HAP-1 (cell line): ENCODE data around the gene DNM2.
"Not testable (repeated sequence)": the region's sequence is repeated elsewhere in the genome, so short reads cannot be mapped to it uniquely, and the experiment has no call there.

Experiments used
- DNase-seq, 2 experiments: peaks; one replicate each; pipeline ENCODE4 v3.0.0-alpha.2; 2016 to 2020; ENCODE audit warnings: low spot score in 2 of 2
- H3K27me3 ChIP-seq: fragments of 250-450 bp; sonication (Bioruptor Pico); 2 replicates; pipeline ENCODE4 v1.5.1; 2020; ENCODE audit warnings: low read depth, mild to moderate bottlenecking, moderate library complexity
- H3K36me3 ChIP-seq: fragments of 250-450 bp; sonication (Bioruptor Pico); replicated peaks from 2 replicates; pipeline ENCODE4 v1.5.1; 2020; ENCODE audit warnings: mild to moderate bottlenecking
- H3K4me1 ChIP-seq: fragments of 250-450 bp; sonication (Bioruptor Pico); 2 replicates; pipeline ENCODE4 v1.5.1; 2020; ENCODE audit warnings: mild to moderate bottlenecking
- H3K4me3 ChIP-seq: fragments of 250-450 bp; sonication (Bioruptor Pico); 2 replicates; pipeline ENCODE4 v1.5.1; 2020; ENCODE audit warnings: mild to moderate bottlenecking, moderate library complexity
- H3K9me3 ChIP-seq: fragments of 250-450 bp; sonication (Bioruptor Pico); 2 replicates; pipeline ENCODE4 v1.5.1; 2020; ENCODE audit warnings: mild to moderate bottlenecking, moderate library complexity
- in situ Hi-C: fragments of 300-500 bp; cut with MboI; formaldehyde crosslinking; loops from 3 replicates; pipeline ENCODE4 v1.14.3; 2020; ENCODE audit warnings: low sequenced_read_pairs, inconsistent platforms, mixed read lengths

Gene DNM2

GRCh38 chr19:10868872-10869547 is 151.1 kb downstream of the DNM2 start:
- in situ Hi-C loops: no loop called here
- no peak for DNase-seq
- Histone ChIP-seq H3K9me3 (no peaks in the 10 kb centered on the region), H3K4me1 (peaks cover 6% of the 10 kb centered on the region), H3K36me3 (no peaks in the 10 kb centered on the region; the same call in 1 of the 2 replicates), H3K4me3 (no peak overlapping the region), H3K27me3 (no peaks in the 10 kb centered on the region)

- H3K27me3 ChIP-seq, DNase-seq, in situ Hi-C loops, H3K36me3 ChIP-seq, H3K9me3 ChIP-seq, H3K4me1 ChIP-seq, H3K4me3 ChIP-seq: not testable (repeated sequence)
Measured at GRCh38 chr19:10869872-10870311, 152.0 kb downstream of the DNM2 start.

GRCh38 chr19:10870501-10870954 is 152.6 kb downstream of the DNM2 start:
- peaks cover 6% of the 10 kb centered on the region for H3K36me3 ChIP-seq
- in situ Hi-C loops: no loop called here
- DNase-seq: no peak
- no peaks in the 10 kb centered on the region for H3K27me3 ChIP-seq
- peak overlapping the region; percentile 29 for H3K4me3 ChIP-seq
- H3K9me3 ChIP-seq: no peaks in the 10 kb centered on the region
- peaks cover 7% of the 10 kb centered on the region for H3K4me1 ChIP-seq

- DNase-seq: peak; percentile 90 to 98
- peaks cover 7% of the 10 kb centered on the region for H3K4me1 ChIP-seq
- H3K9me3 ChIP-seq: no peaks in the 10 kb centered on the region
- peaks cover 6% of the 10 kb centered on the region for H3K36me3 ChIP-seq
- peak within 1 kb of the TSS; percentile 65 for H3K4me3 ChIP-seq
- in situ Hi-C loops: no loop called here
- H3K27me3 ChIP-seq: no peaks in the 10 kb centered on the region
Measured at GRCh38 chr19:10870955-10871603, 153.2 kb downstream of the DNM2 start, which contains the start of gene CARM1. TSS of gene CARM1 (plus strand) at chr19:10871553. CDS start at chr19:10871703, 150 bp downstream.

DNA sequence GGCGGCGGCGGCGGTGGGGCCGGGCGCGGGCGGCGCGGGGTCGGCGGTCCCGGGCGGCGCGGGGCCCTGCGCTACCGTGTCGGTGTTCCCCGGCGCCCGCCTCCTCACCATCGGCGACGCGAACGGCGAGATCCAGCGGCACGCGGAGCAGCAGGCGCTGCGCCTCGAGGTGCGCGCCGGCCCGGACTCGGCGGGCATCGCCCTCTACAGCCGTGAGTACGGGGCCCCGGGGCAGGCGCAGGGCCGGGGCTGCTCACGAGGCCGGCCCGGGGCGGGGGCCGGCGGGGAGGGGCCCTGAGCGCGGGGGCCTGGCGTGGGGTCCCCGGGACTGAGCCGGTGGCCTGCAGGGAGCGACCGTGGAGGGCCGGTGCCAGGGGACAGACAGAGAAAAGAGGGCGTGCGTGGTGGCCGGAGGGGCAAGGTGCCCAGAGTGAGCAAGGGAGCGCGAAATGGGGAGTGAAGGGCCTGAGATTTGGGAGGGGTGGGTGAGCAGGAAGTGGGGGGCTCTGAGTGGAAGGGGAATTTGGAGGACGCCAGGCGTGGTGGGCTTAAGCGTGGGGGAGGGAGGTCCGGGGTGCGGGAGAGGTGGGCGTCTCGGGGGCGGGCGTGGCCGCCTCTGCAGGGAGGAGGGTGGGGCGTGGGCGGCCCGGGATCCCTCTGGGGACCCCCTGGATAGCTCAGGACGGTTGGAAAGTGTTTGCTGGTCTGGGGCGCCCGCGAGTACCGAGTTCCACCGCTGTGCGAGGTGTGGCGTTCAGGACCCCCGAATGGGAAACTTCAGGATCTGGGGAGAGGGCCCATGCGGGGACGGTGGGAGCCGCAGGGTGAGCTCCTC is 154.0 kb downstream of the DNM2 start:
- no peaks in the 10 kb centered on the region for H3K9me3 ChIP-seq
- in situ Hi-C loops: no loop called here
- peaks cover 6% of the 10 kb centered on the region for H3K36me3 ChIP-seq
- peak overlapping the region; percentile 65 for H3K4me3 ChIP-seq
- DNase-seq: peak in 1 of 2 experiments; percentile 60
- H3K27me3 ChIP-seq: no peaks in the 10 kb centered on the region
- peaks cover 7% of the 10 kb centered on the region for H3K4me1 ChIP-seq

- Histone ChIP-seq H3K4me1 (peaks cover 7% of the 10 kb centered on the region), H3K9me3 (no peaks in the 10 kb centered on the region), H3K36me3 (peaks cover 6% of the 10 kb centered on the region), H3K4me3 (peak overlapping the region; percentile 65), H3K27me3 (no peaks in the 10 kb centered on the region)
- DNase-seq: no peak
- in situ Hi-C loops: no loop called here
Measured at GRCh38 chr19:10872546-10873107, 154.7 kb downstream of the DNM2 start.

GRCh38 chr19:10874024-10874423 is 156.1 kb downstream of the DNM2 start:
- peaks cover 7% of the 10 kb centered on the region for H3K36me3 ChIP-seq
- H3K4me3 ChIP-seq: no peak overlapping the region
- DNase-seq: no peak
- H3K4me1 ChIP-seq: peaks cover 8% of the 10 kb centered on the region
- in situ Hi-C loops: no loop called here
- no peaks in the 10 kb centered on the region for H3K27me3 ChIP-seq
- H3K9me3 ChIP-seq: no peaks in the 10 kb centered on the region

- in situ Hi-C loops: no loop called here
- DNase-seq: no peak
- Histone ChIP-seq H3K27me3 (no peaks in the 10 kb centered on the region), H3K9me3 (no peaks in the 10 kb centered on the region), H3K36me3 (peaks cover 17% of the 10 kb centered on the region), H3K4me3 (no peak overlapping the region), H3K4me1 (peaks cover 12% of the 10 kb centered on the region)
Measured at GRCh38 chr19:10876459-10877240, 158.8 kb downstream of the DNM2 start.

GRCh38 chr19:10877608-10878007 is 159.7 kb downstream of the DNM2 start:
- Histone ChIP-seq H3K4me1 (peaks cover 12% of the 10 kb centered on the region), H3K36me3 (peaks cover 17% of the 10 kb centered on the region)
- H3K27me3 ChIP-seq, DNase-seq, in situ Hi-C loops, H3K9me3 ChIP-seq, H3K4me3 ChIP-seq: not testable (repeated sequence)

DNA sequence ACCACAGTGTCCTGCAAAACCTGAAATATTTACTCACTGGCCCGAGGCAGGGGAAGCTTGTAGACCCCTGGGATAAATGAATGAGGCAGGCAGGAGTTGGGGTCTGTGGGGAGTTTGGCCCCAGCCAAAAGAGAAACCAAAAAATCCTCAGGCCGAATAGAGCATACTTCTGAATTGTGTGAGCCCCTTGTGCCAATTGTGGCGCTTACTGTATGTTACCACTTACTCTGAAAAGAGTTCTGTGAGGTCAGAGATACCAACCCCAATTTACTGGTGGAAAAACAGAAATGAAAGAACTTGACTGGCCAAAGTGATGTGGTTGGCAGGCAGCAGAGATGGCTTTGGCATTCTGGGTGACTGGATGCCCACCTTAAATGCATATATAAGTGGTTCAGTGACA is 160.4 kb downstream of the DNM2 start:
- Histone ChIP-seq H3K27me3 (no peaks in the 10 kb centered on the region), H3K4me1 (peaks cover 8% of the 10 kb centered on the region), H3K9me3 (no peaks in the 10 kb centered on the region), H3K36me3 (peaks cover 17% of the 10 kb centered on the region), H3K4me3 (no peak overlapping the region)
- no peak for DNase-seq
- in situ Hi-C loops: no loop called here
